ENCODE data around the gene ANKRD13D.

ANKRD13D gene

DNA sequence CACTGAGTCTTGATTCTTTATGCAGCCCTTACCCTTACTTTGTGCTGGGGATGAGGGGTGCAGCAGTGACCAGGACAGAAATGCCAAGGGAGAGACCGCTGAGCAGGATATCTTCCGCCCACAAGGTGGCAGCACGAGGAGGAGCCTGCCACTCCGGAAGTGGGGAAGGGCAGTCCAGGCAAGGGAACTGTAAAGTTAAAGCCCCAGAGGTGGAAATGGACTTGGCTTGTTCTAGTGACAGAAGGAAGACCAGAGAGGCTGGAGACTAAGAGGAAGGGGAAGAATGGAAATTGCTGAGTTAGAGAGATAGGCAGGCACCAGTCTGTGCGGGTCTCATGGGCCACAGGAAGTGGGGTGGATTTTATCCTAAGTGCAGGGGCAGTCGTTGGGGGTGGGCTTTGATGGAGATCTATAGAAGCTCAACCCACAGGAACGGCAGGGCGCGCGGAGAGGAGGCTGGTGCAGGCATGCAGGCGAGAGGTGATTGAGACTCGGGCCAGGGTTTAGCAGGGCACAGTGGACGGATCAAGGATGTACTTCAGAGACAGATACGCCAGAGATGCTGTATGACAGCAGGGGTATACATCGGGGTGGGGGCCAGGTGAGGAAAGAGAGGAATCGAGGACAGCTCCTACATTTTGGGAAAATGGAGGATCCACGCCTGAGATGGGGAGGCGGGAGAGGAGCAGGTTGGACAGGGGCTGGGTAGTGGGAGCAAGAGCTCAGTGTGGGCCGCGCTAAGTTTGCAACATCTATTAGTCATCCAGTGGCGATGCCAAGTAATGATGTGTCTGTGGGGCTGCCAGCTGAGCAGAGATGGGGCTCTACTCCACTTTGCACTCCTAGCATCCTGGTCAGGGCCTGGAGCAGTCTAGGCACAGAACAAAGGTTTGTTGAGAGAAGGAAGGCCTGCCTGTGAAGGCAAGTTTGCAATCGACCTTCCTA is 26.1 kb upstream of the ANKRD13D start:
- intact Hi-C loops (cut with DNase I; ENCODE audit: low total_unique reads): loop anchor here (10.0 kb wide), 1 partner anchor 112 kb away; the partner anchor contains the start of gene CLCF1
- Histone ChIP-seq H3K9me3 (no peaks in the 10 kb centered on the region), H3K27ac (peak overlapping the region; percentile 32 to 43), H3K36me3 (no peaks in the 10 kb centered on the region), H3K27me3 (no peaks in the 10 kb centered on the region), H3K4me1 (peaks cover 0 to 45% (median 39%) of the 10 kb centered on the region in 4 donors), H3K4me3 (no peak overlapping the region)
- TF ChIP-seq, protein P1, sequence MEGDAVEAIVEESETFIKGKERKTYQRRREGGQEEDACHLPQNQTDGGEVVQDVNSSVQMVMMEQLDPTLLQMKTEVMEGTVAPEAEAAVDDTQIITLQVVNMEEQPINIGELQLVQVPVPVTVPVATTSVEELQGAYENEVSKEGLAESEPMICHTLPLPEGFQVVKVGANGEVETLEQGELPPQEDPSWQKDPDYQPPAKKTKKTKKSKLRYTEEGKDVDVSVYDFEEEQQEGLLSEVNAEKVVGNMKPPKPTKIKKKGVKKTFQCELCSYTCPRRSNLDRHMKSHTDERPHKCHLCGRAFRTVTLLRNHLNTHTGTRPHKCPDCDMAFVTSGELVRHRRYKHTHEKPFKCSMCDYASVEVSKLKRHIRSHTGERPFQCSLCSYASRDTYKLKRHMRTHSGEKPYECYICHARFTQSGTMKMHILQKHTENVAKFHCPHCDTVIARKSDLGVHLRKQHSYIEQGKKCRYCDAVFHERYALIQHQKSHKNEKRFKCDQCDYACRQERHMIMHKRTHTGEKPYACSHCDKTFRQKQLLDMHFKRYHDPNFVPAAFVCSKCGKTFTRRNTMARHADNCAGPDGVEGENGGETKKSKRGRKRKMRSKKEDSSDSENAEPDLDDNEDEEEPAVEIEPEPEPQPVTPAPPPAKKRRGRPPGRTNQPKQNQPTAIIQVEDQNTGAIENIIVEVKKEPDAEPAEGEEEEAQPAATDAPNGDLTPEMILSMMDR (IDR thresholded peaks at IDR 0.05): peak; percentile 76 to 90
- DNase-seq: peak; percentile 78 to 88

DNA sequence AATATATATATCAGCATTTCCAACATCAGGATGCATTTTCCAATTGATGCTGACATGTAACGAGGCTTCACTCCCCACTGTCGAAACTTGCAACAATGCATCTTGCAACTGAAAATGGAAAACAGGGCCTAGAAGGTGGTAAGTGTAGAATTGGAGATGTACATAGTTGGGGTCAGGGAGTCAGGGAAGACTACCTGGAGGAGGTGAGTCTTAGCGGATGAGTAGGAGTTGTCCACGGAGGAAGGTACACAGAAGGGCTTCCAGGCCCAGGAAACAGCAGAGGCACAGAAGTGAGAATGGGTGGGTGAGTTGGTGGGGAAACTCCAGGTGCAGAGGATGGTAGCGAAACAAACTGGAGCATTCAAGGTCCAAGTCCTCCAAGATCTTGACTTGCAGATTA is 24.8 kb upstream of the ANKRD13D start:
- Histone ChIP-seq H3K27ac (no peak overlapping the region), H3K4me3 (no peak overlapping the region), H3K27me3 (no peaks in the 10 kb centered on the region), H3K36me3 (peaks cover 0 to 11% (median 0%) of the 10 kb centered on the region in 3 donors), H3K4me1 (peaks cover 0 to 57% (median 52%) of the 10 kb centered on the region in 4 donors), H3K9me3 (no peaks in the 10 kb centered on the region)
- TF ChIP-seq, protein P1 (IDR thresholded peaks at IDR 0.05): no peak
- no peak for DNase-seq
- intact Hi-C loops (cut with DNase I; ENCODE audit: low total_unique reads): loop anchor here (10.0 kb wide), 1 partner anchor 111 kb away; the partner anchor contains the start of gene CLCF1

DNA sequence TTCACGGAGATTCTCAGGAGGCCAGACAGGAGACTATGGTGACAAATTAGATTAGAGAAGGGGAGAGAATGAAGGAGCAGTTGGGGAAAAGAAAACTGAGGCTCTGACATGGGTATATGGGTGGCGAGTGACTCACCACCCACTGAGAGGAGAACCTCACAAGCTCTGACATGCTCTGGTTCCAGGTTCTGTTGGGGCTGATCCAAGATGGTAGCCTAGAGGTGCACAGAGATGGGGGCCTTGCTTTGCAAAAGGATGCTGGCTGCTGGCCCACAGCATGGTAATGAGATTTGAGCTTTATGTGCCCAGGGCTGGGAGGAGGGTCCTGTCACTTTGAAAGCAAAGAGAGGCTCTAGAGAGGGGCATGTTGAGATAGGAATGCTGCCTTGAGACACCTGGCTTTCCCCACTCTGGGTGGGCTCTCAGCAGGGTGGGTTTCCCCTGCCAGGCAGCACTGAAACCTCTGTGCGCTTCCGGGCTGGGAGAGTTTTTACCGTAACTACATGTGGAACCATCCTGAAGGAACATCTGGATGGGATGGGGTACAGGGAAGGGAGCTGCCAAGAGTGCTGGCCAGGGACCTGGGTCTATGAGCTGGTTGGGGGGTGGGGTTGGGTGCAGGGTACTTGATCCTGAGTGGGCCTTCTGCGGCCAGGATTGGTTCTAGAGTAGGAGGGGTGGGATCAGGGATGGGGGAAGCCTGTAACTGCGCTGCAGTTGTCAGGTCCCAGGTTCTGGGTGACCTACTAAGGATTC is 24.0 kb upstream of the ANKRD13D start:
- intact Hi-C loops (cut with DNase I; ENCODE audit: low total_unique reads): loop anchor here (10.0 kb wide), 1 partner anchor 110 kb away; the partner anchor contains the start of gene CLCF1
- H3K27ac ChIP-seq: peak overlapping the region; percentile 78 to 83
- no peaks in the 10 kb centered on the region for H3K9me3 ChIP-seq
- TF ChIP-seq, protein P1 (IDR thresholded peaks at IDR 0.05): no peak
- H3K36me3 ChIP-seq: peaks cover 0 to 13% (median 0%) of the 10 kb centered on the region in 3 donors
- no peak for DNase-seq
- no peaks in the 10 kb centered on the region for H3K27me3 ChIP-seq
- H3K4me3 ChIP-seq: no peak overlapping the region
- H3K4me1 ChIP-seq: peaks cover 0 to 65% (median 60%) of the 10 kb centered on the region in 4 donors

DNA sequence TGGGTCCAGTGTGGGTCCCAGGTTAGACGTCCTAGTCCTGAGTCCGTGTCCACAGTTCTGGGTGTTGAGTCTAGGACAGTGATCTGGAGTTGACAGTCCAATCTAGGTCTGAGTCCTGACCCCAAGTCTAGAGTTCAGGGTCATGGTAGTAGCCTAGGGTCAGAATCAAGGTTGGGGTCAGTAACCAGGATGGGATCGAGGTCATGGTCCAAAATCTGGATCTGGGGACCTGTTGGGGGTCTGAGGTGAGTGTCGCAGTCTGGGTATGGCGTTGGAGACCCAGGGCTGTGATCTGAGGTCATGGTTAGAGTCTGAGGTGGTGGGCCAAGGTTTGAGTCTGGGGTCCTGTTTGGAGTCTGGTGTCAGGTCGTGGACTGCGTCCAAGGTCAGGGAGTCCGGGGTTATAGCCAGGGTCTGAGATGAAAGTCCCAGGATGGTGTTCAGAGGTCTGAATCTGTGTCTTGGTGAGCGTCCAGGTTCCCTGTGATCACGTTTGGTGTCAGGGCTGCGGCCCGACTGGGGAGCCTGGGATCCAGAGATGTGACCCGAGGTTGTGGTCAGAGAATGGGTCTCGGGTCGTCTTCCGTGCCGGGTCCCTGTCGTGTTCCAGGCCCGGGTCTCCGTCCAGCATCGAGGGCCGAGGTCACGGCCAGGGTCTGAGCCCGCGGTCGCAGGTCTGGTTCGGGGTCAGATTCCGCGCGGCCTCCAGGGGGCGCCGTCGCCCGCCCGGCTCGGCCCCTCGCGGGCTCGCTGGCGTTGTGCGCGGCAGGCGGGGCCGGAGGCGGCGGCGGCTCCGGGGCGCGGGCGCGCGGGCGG is 23.3 kb upstream of the ANKRD13D start:
- Histone ChIP-seq H3K9me3 (no peaks in the 10 kb centered on the region), H3K27me3 (no peaks in the 10 kb centered on the region), H3K4me3 (peak overlapping the region; percentile 29 to 41), H3K36me3 (peaks cover 0 to 13% (median 0%) of the 10 kb centered on the region in 3 donors), H3K4me1 (peaks cover 0 to 73% (median 67%) of the 10 kb centered on the region in 4 donors), H3K27ac (peak overlapping the region; percentile 78 to 83)
- TF ChIP-seq, protein P1 (IDR thresholded peaks at IDR 0.05): peak; percentile 68 to 94
- intact Hi-C loops (cut with DNase I; ENCODE audit: low total_unique reads): loop anchor here (1.0 to 10.0 kb wide), 2 partner anchors 51 to 109 kb away; partner anchors contain the start of gene CLCF1
- DNase-seq: peak in 1 of 2 donors; percentile 86
